PFSK-1 (cell line): ENCODE data around the gene MEG3.

Experiments
- FOXP2 ChIP-seq: optimal IDR thresholded peaks from 2 replicates; pipeline ENCODE3; 2011; ENCODE audit warnings: borderline replicate concordance, control low read depth, inconsistent platforms; ENCODE audit not compliant: insufficient read depth; ENCODE audit errors: extremely low read length, extremely low read depth
- POLR2AphosphoS5 ChIP-seq: IDR thresholded peaks from 2 replicates; pipeline ENCODE4 v1.6.1; 2012; ENCODE audit warnings: low read depth, mild to moderate bottlenecking, control low read depth, low read length, moderate library complexity
- REST ChIP-seq, 2 experiments: IDR thresholded peaks; 2 replicates each; pipeline versions ENCODE4 v1.6.1 to v1.8.0; 2011 to 2012; ENCODE audit warnings: low read depth in 2 of 2, low read length in 2 of 2, control low read depth in 1 of 2, inconsistent platforms in 1 of 2, mild to moderate bottlenecking in 1 of 2, moderate library complexity in 1 of 2; ENCODE audit not compliant: insufficient read depth in 1 of 2
- SIN3A ChIP-seq: IDR thresholded peaks from 2 replicates; pipeline ENCODE4 v1.6.1; 2012; ENCODE audit warnings: mild to moderate bottlenecking, low read length, moderate library complexity, borderline replicate concordance; ENCODE audit not compliant: insufficient read depth
- TAF1 ChIP-seq: IDR thresholded peaks from 2 replicates; pipeline ENCODE4 v1.6.1; 2012; ENCODE audit warnings: low read length, control low read depth, borderline replicate concordance; ENCODE audit not compliant: insufficient read depth

Gene MEG3

DNA sequence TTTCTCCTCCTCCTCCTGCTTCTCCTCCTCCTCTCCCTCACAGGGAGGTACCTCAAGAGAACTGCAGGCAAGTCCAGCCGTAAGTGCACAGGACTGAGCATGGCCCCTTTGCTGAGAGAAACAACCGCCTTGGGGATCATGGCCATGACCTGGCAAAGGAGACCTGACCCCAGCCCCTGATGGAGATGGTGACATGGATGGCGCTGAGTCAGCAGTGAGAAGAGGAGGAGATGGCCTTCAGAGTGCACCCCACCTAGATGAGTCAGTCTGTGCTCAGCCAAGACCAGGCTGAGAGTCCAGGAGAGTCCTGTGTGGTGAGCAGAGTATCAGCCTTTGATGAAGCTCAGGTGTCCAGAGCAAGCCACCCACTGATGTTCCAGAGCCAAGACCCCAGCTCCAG lies 36.4 kb downstream of the MEG3 start:
- no peak for TF ChIP-seq SIN3A
- no peak for TF ChIP-seq TAF1
- no peak for TF ChIP-seq POLR2AphosphoS5
- TF ChIP-seq REST (IDR thresholded peaks at IDR 0.05; ENCODE audit: insufficient read depth in 1 of 2, low read depth in 2 of 2, low read length in 2 of 2), result no peak
- TF ChIP-seq FOXP2, result no peak

DNA sequence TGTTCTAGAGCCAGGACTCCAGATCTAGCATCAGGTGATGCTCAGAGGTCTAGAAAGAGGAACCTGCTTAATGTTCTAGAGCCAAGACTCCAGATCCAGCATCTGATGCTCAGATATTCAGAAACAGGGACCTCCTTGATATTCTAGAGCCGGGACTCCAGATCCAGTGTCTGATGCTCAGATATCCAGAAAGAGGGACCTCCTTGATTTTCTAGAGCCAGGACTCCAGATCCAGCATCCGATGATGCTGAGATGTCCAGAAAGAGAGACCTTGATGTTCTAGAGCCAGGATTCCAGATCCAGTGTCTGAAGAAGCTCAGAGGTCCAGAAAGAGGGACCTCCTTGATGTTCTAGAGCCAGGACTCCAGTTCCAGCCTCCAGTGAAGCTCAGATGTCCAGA lies 36.9 kb downstream of the MEG3 start:
- TF ChIP-seq POLR2AphosphoS5 (no peak), SIN3A (no peak), TAF1 (no peak), REST (IDR thresholded peaks at IDR 0.05; ENCODE audit: insufficient read depth in 1 of 2, low read depth in 2 of 2, low read length in 2 of 2) (no peak), FOXP2 (no peak)

- TF ChIP-seq POLR2AphosphoS5 (no peak), REST (IDR thresholded peaks at IDR 0.05; ENCODE audit: insufficient read depth in 1 of 2, low read depth in 2 of 2, low read length in 2 of 2) (no peak), FOXP2 (no peak), SIN3A (no peak), TAF1 (no peak)
Measured at GRCh38 chr14:100864206-100864605, 38.3 kb downstream of the MEG3 start.

DNA sequence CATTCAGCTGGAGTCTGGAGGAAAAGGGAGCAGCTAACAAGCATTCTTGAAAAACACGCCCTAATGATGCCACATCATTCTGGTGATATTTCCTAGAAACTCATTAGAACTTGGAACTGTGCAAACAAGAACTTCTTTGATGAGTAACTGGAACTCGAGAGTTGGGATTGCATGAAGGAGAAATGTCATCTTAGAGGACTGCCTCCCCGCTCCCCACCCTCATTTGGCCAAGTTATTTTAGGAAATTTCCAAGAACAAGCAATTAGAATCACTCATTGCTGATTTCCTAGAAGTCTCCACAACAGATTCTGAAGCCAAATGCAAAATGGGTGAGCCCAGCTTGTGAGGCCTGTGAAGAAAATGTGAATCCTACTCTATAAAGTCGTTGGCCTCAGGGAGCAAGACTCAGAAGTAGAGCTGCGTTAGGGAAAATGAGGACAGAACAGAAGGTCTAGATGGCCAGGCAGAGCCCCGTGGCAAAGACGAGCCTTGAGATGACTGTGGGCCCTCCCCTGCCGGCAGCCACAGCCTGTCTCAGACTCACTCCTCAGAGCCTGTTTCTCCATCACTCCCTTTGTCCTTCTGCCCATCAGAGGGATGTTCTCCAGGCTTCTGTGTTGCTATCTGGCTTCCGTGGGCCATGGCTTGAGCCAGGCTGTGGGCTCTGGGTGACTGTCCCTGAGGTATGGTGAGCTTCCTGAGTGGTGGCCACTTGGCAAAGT lies 39.2 kb downstream of the MEG3 start:
- TF ChIP-seq POLR2AphosphoS5 (no peak), FOXP2 (no peak), SIN3A (no peak), TAF1 (no peak), REST (IDR thresholded peaks at IDR 0.05; ENCODE audit: insufficient read depth in 1 of 2, low read depth in 2 of 2, low read length in 2 of 2) (no peak)
